Measurements from ENCODE around the gene TRAPPC10.

DNA sequence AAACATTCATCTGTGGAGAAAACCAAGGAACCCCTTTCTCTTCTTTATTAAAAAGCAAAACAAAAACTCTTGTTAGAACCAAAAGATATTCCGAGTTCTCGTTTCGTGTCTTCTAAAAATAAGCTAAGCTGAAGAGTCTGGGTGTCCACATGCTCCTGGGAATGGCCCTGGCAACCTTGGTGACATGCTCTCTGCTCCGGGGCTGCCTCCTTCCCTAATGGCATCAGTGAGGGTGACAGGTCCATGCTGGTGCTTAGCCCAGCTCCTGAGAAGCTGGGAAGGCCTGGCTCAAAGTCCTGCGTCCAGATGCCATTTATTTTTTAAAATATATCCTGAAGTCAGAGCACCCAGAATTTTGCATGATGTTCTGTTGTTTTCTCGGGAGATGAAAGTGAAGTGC, 24.6 kb upstream of the TRAPPC10 start:
- TF ChIP-seq ZNF274 (IDR thresholded peaks at IDR 0.05; ENCODE audit: low read depth, low read length) (no peak), SUZ12 (IDR thresholded peaks at IDR 0.05; ENCODE audit: extremely low read depth, insufficient read depth, insufficient read length) (no peak), YY1 (IDR thresholded peaks at IDR 0.05; ENCODE audit: insufficient read depth, insufficient read length) (no peak)

Data from NT2/D1 (cell line).